ENCODE measurements around the gene WDR91. TPM values are rescaled to one million over a fixed set of nuclear protein-coding genes. Genes with fewer than 3 reads are reported as not detected.
A peak's percentile ranks its signal among the peaks of the same experiment; 100 is the strongest.

The WDR91 gene
- total and polyA plus RNA-seq, 8 donors = 6.3 to 79.4 (median 15.5) TPM

DNA sequence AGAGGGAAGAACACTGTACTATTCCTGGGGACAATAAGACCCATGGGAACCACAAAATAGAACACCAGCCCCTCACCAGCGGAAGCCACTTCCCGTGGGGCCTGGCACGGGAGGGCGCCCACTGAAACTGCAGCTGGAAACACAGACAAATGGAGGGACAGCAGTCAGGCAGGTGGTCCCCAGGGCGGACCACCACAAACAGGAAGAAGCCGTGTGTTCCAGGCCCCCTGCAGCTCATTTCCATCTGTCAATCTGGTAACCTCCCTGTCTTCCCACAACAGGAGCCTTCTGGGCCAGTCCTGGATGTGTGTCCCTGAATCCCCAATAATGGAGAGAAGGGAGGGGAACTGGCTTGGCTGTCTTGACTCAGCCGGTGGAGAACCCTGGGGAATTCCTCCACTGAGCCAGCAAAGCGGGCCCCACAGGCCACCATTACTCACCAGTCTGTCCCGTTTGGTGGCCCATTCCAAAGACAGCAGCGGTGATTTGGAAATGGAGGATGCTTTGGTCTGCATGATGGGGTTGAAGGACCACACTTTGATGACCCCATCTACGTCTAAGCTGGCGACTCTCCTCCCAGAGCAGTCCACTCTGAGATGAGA is 16.7 kb downstream of the WDR91 start:
- DNase-seq = peak in 1 of 2 donors; percentile 13
- Histone ChIP-seq H3K27me3 (no peaks in the 10 kb centered on the region), H3K36me3 (peaks cover 53 to 98% (median 94%) of the 10 kb centered on the region in 4 donors), H3K9me3 (no peaks in the 10 kb centered on the region), H3K4me3 (no peak overlapping the region), H3K27ac (no peak overlapping the region), H3K4me1 (peaks cover 0 to 9% (median 6%) of the 10 kb centered on the region in 4 donors)
- 88 to 94% (median 91%) methylated on average over 8 to 12 of the region's 12 CpGs for WGBS, 5 donors
- no peak for TF ChIP-seq POLR2AphosphoS5 (IDR thresholded peaks at IDR 0.05)
- TF ChIP-seq, protein P1, sequence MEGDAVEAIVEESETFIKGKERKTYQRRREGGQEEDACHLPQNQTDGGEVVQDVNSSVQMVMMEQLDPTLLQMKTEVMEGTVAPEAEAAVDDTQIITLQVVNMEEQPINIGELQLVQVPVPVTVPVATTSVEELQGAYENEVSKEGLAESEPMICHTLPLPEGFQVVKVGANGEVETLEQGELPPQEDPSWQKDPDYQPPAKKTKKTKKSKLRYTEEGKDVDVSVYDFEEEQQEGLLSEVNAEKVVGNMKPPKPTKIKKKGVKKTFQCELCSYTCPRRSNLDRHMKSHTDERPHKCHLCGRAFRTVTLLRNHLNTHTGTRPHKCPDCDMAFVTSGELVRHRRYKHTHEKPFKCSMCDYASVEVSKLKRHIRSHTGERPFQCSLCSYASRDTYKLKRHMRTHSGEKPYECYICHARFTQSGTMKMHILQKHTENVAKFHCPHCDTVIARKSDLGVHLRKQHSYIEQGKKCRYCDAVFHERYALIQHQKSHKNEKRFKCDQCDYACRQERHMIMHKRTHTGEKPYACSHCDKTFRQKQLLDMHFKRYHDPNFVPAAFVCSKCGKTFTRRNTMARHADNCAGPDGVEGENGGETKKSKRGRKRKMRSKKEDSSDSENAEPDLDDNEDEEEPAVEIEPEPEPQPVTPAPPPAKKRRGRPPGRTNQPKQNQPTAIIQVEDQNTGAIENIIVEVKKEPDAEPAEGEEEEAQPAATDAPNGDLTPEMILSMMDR (IDR thresholded peaks at IDR 0.05) = no peak
- no peak for TF ChIP-seq POLR2A (IDR thresholded peaks at IDR 0.05)
- TF ChIP-seq EP300 (IDR thresholded peaks at IDR 0.05) = no peak
- intact Hi-C loops (cut with DNase I; ENCODE audit: low total_unique reads) = no loop called here

DNA sequence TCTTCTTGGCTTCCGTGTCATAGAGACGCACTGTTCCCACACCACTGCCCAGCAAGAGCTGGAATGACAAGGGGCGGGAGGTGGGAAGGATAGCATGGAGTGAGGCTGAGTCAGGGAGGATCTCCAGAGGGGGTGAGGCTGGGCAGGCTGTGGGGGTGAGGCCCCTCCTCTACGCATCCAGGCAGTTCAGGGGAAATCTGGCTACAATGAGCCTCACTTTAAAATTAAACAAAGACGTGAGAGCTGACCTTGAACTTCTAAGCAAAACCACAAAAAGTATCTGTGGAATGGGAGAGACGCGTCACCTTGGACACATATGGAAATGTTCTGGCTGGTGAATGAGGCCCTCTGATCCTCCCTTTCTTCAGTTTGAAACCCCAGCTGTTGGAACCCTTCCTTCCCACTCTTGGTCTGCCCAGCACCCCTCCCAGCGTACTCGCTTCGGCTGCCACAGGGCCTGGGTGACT is 17.7 kb downstream of the WDR91 start:
- intact Hi-C loops (cut with DNase I; ENCODE audit: low total_unique reads) = no loop called here
- no peak overlapping the region for H3K4me3 ChIP-seq
- H3K27me3 ChIP-seq = no peaks in the 10 kb centered on the region
- no peak for DNase-seq
- H3K4me1 ChIP-seq = peaks cover 5 to 18% (median 12%) of the 10 kb centered on the region in 4 donors
- H3K9me3 ChIP-seq = no peaks in the 10 kb centered on the region
- TF ChIP-seq POLR2AphosphoS5 (IDR thresholded peaks at IDR 0.05) = no peak
- TF ChIP-seq, protein P1 (IDR thresholded peaks at IDR 0.05) = no peak
- TF ChIP-seq POLR2A (IDR thresholded peaks at IDR 0.05) = no peak
- TF ChIP-seq EP300 (IDR thresholded peaks at IDR 0.05) = no peak
- WGBS, 5 donors = 89 to 93% (median 91%) methylated on average over 10 of the region's 10 CpGs
- no peak overlapping the region for H3K27ac ChIP-seq
- peaks cover 56 to 98% (median 94%) of the 10 kb centered on the region in 4 donors for H3K36me3 ChIP-seq

DNA sequence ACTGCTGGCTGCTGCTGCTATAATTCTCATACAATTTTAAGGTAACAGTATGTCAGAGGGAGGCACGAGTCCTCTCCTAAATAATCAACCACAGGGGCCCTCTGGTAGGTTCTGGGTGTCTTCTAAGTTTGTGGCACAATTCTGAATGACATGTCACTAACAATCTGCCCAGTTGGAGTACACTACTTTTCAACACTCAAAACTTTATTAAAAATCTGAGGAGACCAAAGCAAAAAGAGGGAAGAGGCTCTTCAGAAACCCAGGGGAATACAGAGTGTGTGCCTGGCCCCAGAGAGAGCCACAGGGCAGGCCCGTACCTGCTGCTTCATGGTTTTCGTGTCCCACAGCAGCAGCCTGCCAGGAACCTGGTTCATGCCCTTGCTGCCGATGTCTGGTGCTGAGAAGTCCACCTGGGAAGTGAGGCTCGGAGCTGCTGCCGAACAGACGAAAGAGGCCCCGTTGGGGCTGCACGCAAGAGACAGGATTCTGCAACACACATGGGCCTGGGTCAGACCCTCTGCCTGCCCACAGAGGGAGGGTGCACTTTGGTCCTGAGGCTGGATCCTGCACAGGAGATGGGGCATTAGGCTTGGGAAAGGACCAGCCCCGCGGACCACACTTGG is 18.3 kb downstream of the WDR91 start:
- Histone ChIP-seq H3K27ac (no peak overlapping the region), H3K36me3 (peaks cover 57 to 98% (median 94%) of the 10 kb centered on the region in 4 donors), H3K4me3 (no peak overlapping the region), H3K27me3 (no peaks in the 10 kb centered on the region), H3K4me1 (peaks cover 5 to 18% (median 14%) of the 10 kb centered on the region in 4 donors), H3K9me3 (no peaks in the 10 kb centered on the region)
- DNase-seq = peak in 1 of 2 donors; percentile 21
- TF ChIP-seq POLR2AphosphoS5 (IDR thresholded peaks at IDR 0.05) (no peak), POLR2A (IDR thresholded peaks at IDR 0.05) (no peak), EP300 (IDR thresholded peaks at IDR 0.05) (no peak)
- TF ChIP-seq, protein P1 (IDR thresholded peaks at IDR 0.05) = no peak
- 90 to 98% (median 95%) methylated on average over 11 of the region's 11 CpGs for WGBS, 5 donors
- intact Hi-C loops (cut with DNase I; ENCODE audit: low total_unique reads) = no loop called here

DNA sequence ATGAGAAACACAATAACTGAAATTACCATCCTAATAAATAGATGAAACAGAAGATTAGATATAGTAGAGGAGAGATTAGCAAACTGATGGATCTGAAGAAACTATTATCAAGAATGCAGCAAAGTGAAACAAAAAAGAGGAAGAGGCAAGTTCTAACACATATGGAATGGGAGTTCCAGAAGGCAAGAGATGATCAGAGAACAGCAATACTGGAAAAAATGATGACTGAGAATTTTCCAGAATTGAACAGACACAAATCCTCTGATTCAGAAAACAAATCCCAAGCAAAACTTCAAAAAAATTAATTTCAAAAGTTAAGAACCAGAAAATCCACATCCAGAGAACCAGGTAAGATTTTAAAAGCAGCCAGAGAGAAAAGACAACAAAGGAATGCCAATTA is 20.6 kb downstream of the WDR91 start:
- Histone ChIP-seq H3K9me3 (no peaks in the 10 kb centered on the region), H3K27me3 (no peaks in the 10 kb centered on the region), H3K36me3 (peaks cover 50 to 98% (median 94%) of the 10 kb centered on the region in 4 donors), H3K27ac (no peak overlapping the region), H3K4me3 (no peak overlapping the region), H3K4me1 (peaks cover 5 to 18% (median 14%) of the 10 kb centered on the region in 4 donors)
- intact Hi-C loops (cut with DNase I; ENCODE audit: low total_unique reads) = no loop called here
- TF ChIP-seq, protein P1 (IDR thresholded peaks at IDR 0.05) = no peak
- TF ChIP-seq EP300 (IDR thresholded peaks at IDR 0.05) (no peak), POLR2AphosphoS5 (IDR thresholded peaks at IDR 0.05) (no peak), POLR2A (IDR thresholded peaks at IDR 0.05) (no peak)
- no peak for DNase-seq
